ENCODE data around the gene SPATA25. TPM values are rescaled to one million over a fixed set of nuclear protein-coding genes. Genes with fewer than 3 reads are reported as not detected.

SPATA25 gene
- total RNA-seq, 1 donor = 2.1 TPM

GRCh38 chr20:45899046-45899835 lies 11.8 kb upstream of the SPATA25 start:
- no peak for TF ChIP-seq CTCF (IDR thresholded peaks at IDR 0.05; ENCODE audit: insufficient read depth, low read length)
- no peak overlapping the region for H3K4me3 ChIP-seq (ENCODE audit: low read depth, low read length)
- DNase-seq (ENCODE audit: low read depth) = no peak

- no peak overlapping the region for H3K4me3 ChIP-seq (ENCODE audit: low read depth, low read length)
- DNase-seq (ENCODE audit: low read depth) = no peak
- TF ChIP-seq CTCF (IDR thresholded peaks at IDR 0.05; ENCODE audit: insufficient read depth, low read length) = no peak
These were observed 10.9 kb upstream of the SPATA25 start for GRCh38 chr20:45898285-45898684.

- H3K4me3 ChIP-seq (ENCODE audit: low read depth, low read length) = no peak overlapping the region
- no peak for DNase-seq (ENCODE audit: low read depth)
- TF ChIP-seq CTCF (IDR thresholded peaks at IDR 0.05; ENCODE audit: insufficient read depth, low read length) = no peak
These were observed 10.3 kb upstream of the SPATA25 start for GRCh38 chr20:45897692-45898091.

GRCh38 chr20:45897289-45897688 lies 9.9 kb upstream of the SPATA25 start:
- no peak for DNase-seq (ENCODE audit: low read depth)
- no peak for TF ChIP-seq CTCF (IDR thresholded peaks at IDR 0.05; ENCODE audit: insufficient read depth, low read length)
- no peak overlapping the region for H3K4me3 ChIP-seq (ENCODE audit: low read depth, low read length)

- H3K4me3 ChIP-seq (ENCODE audit: low read depth, low read length) = no peak overlapping the region
- TF ChIP-seq CTCF (IDR thresholded peaks at IDR 0.05; ENCODE audit: insufficient read depth, low read length) = no peak
- DNase-seq (ENCODE audit: low read depth) = no peak
These were observed 9.3 kb upstream of the SPATA25 start for GRCh38 chr20:45896641-45897161.

GRCh38 chr20:45894797-45895196 lies 7.4 kb upstream of the SPATA25 start:
- DNase-seq (ENCODE audit: low read depth) = no peak
- TF ChIP-seq CTCF (IDR thresholded peaks at IDR 0.05; ENCODE audit: insufficient read depth, low read length) = no peak
- H3K4me3 ChIP-seq (ENCODE audit: low read depth, low read length) = no peak overlapping the region
